HAP-1 (cell line): ENCODE data around the gene CHAF1A.

ENCODE experiments used
- DNase-seq, 2 experiments: peaks; one replicate each; pipeline ENCODE4 v3.0.0-alpha.2; 2016 to 2020; ENCODE audit warnings: low spot score in 2 of 2
- H3K27me3 ChIP-seq: fragments of 250-450 bp; sonication (Bioruptor Pico); 2 replicates; pipeline ENCODE4 v1.5.1; 2020; ENCODE audit warnings: low read depth, mild to moderate bottlenecking, moderate library complexity
- H3K36me3 ChIP-seq: fragments of 250-450 bp; sonication (Bioruptor Pico); replicated peaks from 2 replicates; pipeline ENCODE4 v1.5.1; 2020; ENCODE audit warnings: mild to moderate bottlenecking
- H3K4me1 ChIP-seq: fragments of 250-450 bp; sonication (Bioruptor Pico); 2 replicates; pipeline ENCODE4 v1.5.1; 2020; ENCODE audit warnings: mild to moderate bottlenecking
- H3K4me3 ChIP-seq: fragments of 250-450 bp; sonication (Bioruptor Pico); 2 replicates; pipeline ENCODE4 v1.5.1; 2020; ENCODE audit warnings: mild to moderate bottlenecking, moderate library complexity
- H3K9me3 ChIP-seq: fragments of 250-450 bp; sonication (Bioruptor Pico); 2 replicates; pipeline ENCODE4 v1.5.1; 2020; ENCODE audit warnings: mild to moderate bottlenecking, moderate library complexity
- in situ Hi-C: fragments of 300-500 bp; cut with MboI; formaldehyde crosslinking; loops from 3 replicates; pipeline ENCODE4 v1.14.3; 2020; ENCODE audit warnings: low sequenced_read_pairs, inconsistent platforms, mixed read lengths

CHAF1A gene

GRCh38 chr19:4472174-4472974 lies 69.9 kb downstream of the CHAF1A start, which contains the start of gene HDGFL2:
Gene HDGFL2 (plus strand): TSS chr19:4472297. CDS start chr19:4472351, 54 bp downstream.
- Histone ChIP-seq H3K27me3 (no peaks in the 10 kb centered on the region), H3K4me1 (no peaks in the 10 kb centered on the region; the same call in none of the 2 replicates), H3K4me3 (peak within 1 kb of the TSS; percentile 75), H3K36me3 (peaks cover 15% of the 10 kb centered on the region), H3K9me3 (no peaks in the 10 kb centered on the region)
- DNase-seq = no peak
- in situ Hi-C loops = no loop called here

GRCh38 chr19:4473011-4473762 lies 70.7 kb downstream of the CHAF1A start:
- in situ Hi-C loops = no loop called here
- no peaks in the 10 kb centered on the region for H3K9me3 ChIP-seq

GRCh38 chr19:4473763-4474513 lies 71.5 kb downstream of the CHAF1A start:
- H3K4me1 ChIP-seq = no peaks in the 10 kb centered on the region; the same call in none of the 2 replicates
- DNase-seq = no peak
- in situ Hi-C loops = no loop called here
- peaks cover 21% of the 10 kb centered on the region for H3K36me3 ChIP-seq
- no peaks in the 10 kb centered on the region for H3K9me3 ChIP-seq
- peak overlapping the region; percentile 75 for H3K4me3 ChIP-seq
- no peaks in the 10 kb centered on the region for H3K27me3 ChIP-seq

More at GRCh38 chr19:4473011-4473762, 70.7 kb downstream of the CHAF1A start:
- Histone ChIP-seq H3K27me3 (no peaks in the 10 kb centered on the region), H3K4me3 (peak overlapping the region; percentile 75), H3K4me1 (no peaks in the 10 kb centered on the region; the same call in none of the 2 replicates), H3K36me3 (peaks cover 18% of the 10 kb centered on the region)
- no peak for DNase-seq

- Histone ChIP-seq H3K9me3 (no peaks in the 10 kb centered on the region), H3K4me3 (peak overlapping the region; percentile 75), H3K36me3 (peaks cover 24% of the 10 kb centered on the region), H3K27me3 (no peaks in the 10 kb centered on the region), H3K4me1 (no peaks in the 10 kb centered on the region; the same call in none of the 2 replicates)
- in situ Hi-C loops = no loop called here
- peak; percentile 51 to 78 for DNase-seq
Observed at GRCh38 chr19:4474514-4475022, 72.1 kb downstream of the CHAF1A start.

- no peaks in the 10 kb centered on the region for H3K9me3 ChIP-seq
- no peak overlapping the region for H3K4me3 ChIP-seq
- in situ Hi-C loops = no loop called here
- DNase-seq = no peak
- peaks cover 24% of the 10 kb centered on the region for H3K36me3 ChIP-seq
- no peaks in the 10 kb centered on the region for H3K27me3 ChIP-seq
- H3K4me1 ChIP-seq = no peaks in the 10 kb centered on the region; the same call in none of the 2 replicates
Observed at GRCh38 chr19:4477034-4477801, 74.8 kb downstream of the CHAF1A start.

- Histone ChIP-seq H3K36me3 (peaks cover 12% of the 10 kb centered on the region), H3K9me3 (no peaks in the 10 kb centered on the region), H3K4me1 (no peaks in the 10 kb centered on the region), H3K4me3 (no peak overlapping the region), H3K27me3 (no peaks in the 10 kb centered on the region)
- DNase-seq = no peak
- in situ Hi-C loops = no loop called here
Observed at GRCh38 chr19:4482721-4483364, 80.4 kb downstream of the CHAF1A start.

- no peaks in the 10 kb centered on the region for H3K27me3 ChIP-seq
- H3K4me3 ChIP-seq = no peak overlapping the region
- peaks cover 14% of the 10 kb centered on the region for H3K36me3 ChIP-seq
- DNase-seq = no peak
- no peaks in the 10 kb centered on the region for H3K4me1 ChIP-seq
- H3K9me3 ChIP-seq = no peaks in the 10 kb centered on the region
- in situ Hi-C loops = no loop called here
Observed at GRCh38 chr19:4483385-4483784, 80.9 kb downstream of the CHAF1A start.

- H3K36me3 ChIP-seq = peaks cover 38% of the 10 kb centered on the region
- H3K4me1 ChIP-seq = no peaks in the 10 kb centered on the region
- no peak for DNase-seq
- H3K9me3 ChIP-seq = no peaks in the 10 kb centered on the region
- H3K27me3 ChIP-seq = no peaks in the 10 kb centered on the region
- no peak overlapping the region for H3K4me3 ChIP-seq
- in situ Hi-C loops = no loop called here
Observed at GRCh38 chr19:4487572-4487971, 85.1 kb downstream of the CHAF1A start.

GRCh38 chr19:4488496-4488895 lies 86.1 kb downstream of the CHAF1A start:
- Histone ChIP-seq H3K4me3 (no peak overlapping the region), H3K36me3 (peaks cover 41% of the 10 kb centered on the region), H3K4me1 (no peaks in the 10 kb centered on the region), H3K27me3 (no peaks in the 10 kb centered on the region), H3K9me3 (no peaks in the 10 kb centered on the region)
- DNase-seq = no peak
- in situ Hi-C loops = no loop called here

GRCh38 chr19:4491446-4491845 lies 89.0 kb downstream of the CHAF1A start:
- DNase-seq = no peak
- in situ Hi-C loops = no loop called here
- Histone ChIP-seq H3K36me3 (peaks cover 47% of the 10 kb centered on the region), H3K4me3 (no peak overlapping the region), H3K4me1 (no peaks in the 10 kb centered on the region), H3K27me3 (no peaks in the 10 kb centered on the region), H3K9me3 (no peaks in the 10 kb centered on the region)

GRCh38 chr19:4492337-4493103 lies 90.1 kb downstream of the CHAF1A start:
- DNase-seq = no peak
- Histone ChIP-seq H3K36me3 (peaks cover 50% of the 10 kb centered on the region), H3K4me1 (no peaks in the 10 kb centered on the region), H3K27me3 (no peaks in the 10 kb centered on the region), H3K9me3 (no peaks in the 10 kb centered on the region), H3K4me3 (no peak overlapping the region)
- in situ Hi-C loops = no loop called here
